ENCODE results near the gene PBRM1. TPM values are rescaled to one million over a fixed set of nuclear protein-coding genes. Genes with fewer than 3 reads are reported as not detected.

PBRM1 gene
- total RNA-seq, 4 donors from 2014 or later, result 89.4 to 118 (median 114) TPM

- no peak for TF ChIP-seq CTCF (IDR thresholded peaks at IDR 0.05)
- DNase-seq (ENCODE audit: low spot score) (no peak), ATAC-seq (ENCODE audit: low FRiP score) (no peak)
Measured at GRCh38 chr3:52574056-52574965, 111.4 kb downstream of the PBRM1 start.

GRCh38 chr3:52572221-52572620 is 113.5 kb downstream of the PBRM1 start:
- TF ChIP-seq CTCF (IDR thresholded peaks at IDR 0.05), result no peak
- DNase-seq (ENCODE audit: low spot score), result no peak
- ATAC-seq (ENCODE audit: low FRiP score), result no peak

GRCh38 chr3:52570076-52570475 is 115.6 kb downstream of the PBRM1 start:
- DNase-seq (ENCODE audit: low spot score) (no peak), ATAC-seq (ENCODE audit: low FRiP score) (peak; percentile 54)
- no peak for TF ChIP-seq CTCF (IDR thresholded peaks at IDR 0.05)

GRCh38 chr3:52568069-52568468 is 117.6 kb downstream of the PBRM1 start:
- ATAC-seq (ENCODE audit: low FRiP score) (no peak), DNase-seq (ENCODE audit: low spot score) (no peak)
- TF ChIP-seq CTCF (IDR thresholded peaks at IDR 0.05), result no peak

GRCh38 chr3:52563984-52564383 is 121.7 kb downstream of the PBRM1 start:
- DNase-seq (ENCODE audit: low spot score), result no peak
- ATAC-seq (ENCODE audit: low FRiP score), result no peak

GRCh38 chr3:52561028-52561747 is 124.5 kb downstream of the PBRM1 start:
- ATAC-seq (ENCODE audit: low FRiP score), result no peak
- TF ChIP-seq CTCF (IDR thresholded peaks at IDR 0.05), result no peak
- DNase-seq (ENCODE audit: low spot score), result no peak

More at GRCh38 chr3:52563984-52564383, 121.7 kb downstream of the PBRM1 start:
- no peak for TF ChIP-seq CTCF (IDR thresholded peaks at IDR 0.05)

Measured in omental fat pad (tissue), 4 donors.